DND-41 (cell line): Measurements from ENCODE around the gene MCM9.

Experiments
- EZH2 ChIP-seq: IDR thresholded peaks from 3 replicates; pipeline ENCODE4 v1.6.1; 2012; ENCODE audit warnings: borderline replicate concordance, low read depth, mild to moderate bottlenecking, moderate library complexity, low read length, inconsistent platforms; ENCODE audit not compliant: severe bottlenecking
- TF ChIP-seq, protein P1 (sequence below): IDR thresholded peaks from 2 replicates; pipeline ENCODE4 v1.5.1; 2012; ENCODE audit warnings: borderline replicate concordance, low read length, moderate library complexity, mild to moderate bottlenecking; ENCODE audit not compliant: poor library complexity, severe bottlenecking; ENCODE audit errors: extremely low read depth

DNA sequence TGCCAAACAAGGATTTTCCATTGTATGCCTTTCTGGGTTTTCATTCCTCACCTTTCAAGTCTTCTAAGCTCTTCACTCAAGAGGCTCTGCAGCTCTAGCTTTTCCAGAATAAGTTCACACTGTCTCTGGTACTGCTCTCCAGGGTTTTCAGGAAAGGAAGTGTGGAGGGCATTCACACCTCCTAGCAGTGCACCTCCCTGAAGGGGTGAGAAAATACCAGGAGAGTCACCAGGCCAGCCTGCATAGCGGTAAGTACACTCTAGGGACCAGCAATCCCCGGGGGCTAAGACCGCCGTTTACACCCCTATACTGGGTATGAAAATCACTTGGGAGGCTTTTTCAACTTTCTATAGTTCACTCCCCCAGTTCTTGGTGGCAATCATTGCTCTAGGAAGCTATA is 108.9 kb downstream of the MCM9 start:
- TF ChIP-seq, protein P1, sequence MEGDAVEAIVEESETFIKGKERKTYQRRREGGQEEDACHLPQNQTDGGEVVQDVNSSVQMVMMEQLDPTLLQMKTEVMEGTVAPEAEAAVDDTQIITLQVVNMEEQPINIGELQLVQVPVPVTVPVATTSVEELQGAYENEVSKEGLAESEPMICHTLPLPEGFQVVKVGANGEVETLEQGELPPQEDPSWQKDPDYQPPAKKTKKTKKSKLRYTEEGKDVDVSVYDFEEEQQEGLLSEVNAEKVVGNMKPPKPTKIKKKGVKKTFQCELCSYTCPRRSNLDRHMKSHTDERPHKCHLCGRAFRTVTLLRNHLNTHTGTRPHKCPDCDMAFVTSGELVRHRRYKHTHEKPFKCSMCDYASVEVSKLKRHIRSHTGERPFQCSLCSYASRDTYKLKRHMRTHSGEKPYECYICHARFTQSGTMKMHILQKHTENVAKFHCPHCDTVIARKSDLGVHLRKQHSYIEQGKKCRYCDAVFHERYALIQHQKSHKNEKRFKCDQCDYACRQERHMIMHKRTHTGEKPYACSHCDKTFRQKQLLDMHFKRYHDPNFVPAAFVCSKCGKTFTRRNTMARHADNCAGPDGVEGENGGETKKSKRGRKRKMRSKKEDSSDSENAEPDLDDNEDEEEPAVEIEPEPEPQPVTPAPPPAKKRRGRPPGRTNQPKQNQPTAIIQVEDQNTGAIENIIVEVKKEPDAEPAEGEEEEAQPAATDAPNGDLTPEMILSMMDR: no peak
- TF ChIP-seq EZH2: no peak
